Transverse colon (tissue), 4 donors: ENCODE measurements around the gene YEATS2. TPM values are rescaled to one million over a fixed set of nuclear protein-coding genes. Genes with fewer than 3 reads are reported as not detected.
"Not testable (repeated sequence)": the region's sequence is repeated elsewhere in the genome, so short reads cannot be mapped to it uniquely, and the experiment has no call there.

ENCODE experiments used
- DNase-seq: peaks from one replicate; pipeline ENCODE4 v3.0.0-alpha.2; 2019
- H3K27ac ChIP-seq, 4 donors: fragments of 200-600 bp; sonication (generic); 2 replicates each; pipeline ENCODE4 v1.5.1; 2016 to 2018; ENCODE audit warnings: inconsistent platforms in 4 of 4
- H3K27me3 ChIP-seq: fragments of 200-600 bp; sonication (generic); 2 replicates; pipeline ENCODE4 v1.5.1; 2017; ENCODE audit warnings: inconsistent platforms
- H3K36me3 ChIP-seq, 4 donors: fragments of 200-600 bp; sonication (generic); 2 replicates each; pipeline ENCODE4 v1.5.1; 2017 to 2019; ENCODE audit warnings: inconsistent platforms in 4 of 4
- H3K4me1 ChIP-seq, 4 donors: fragments of 200-600 bp; sonication (generic); 2 replicates each; pipeline ENCODE4 v1.5.1; 2017 to 2020; ENCODE audit warnings: inconsistent platforms in 4 of 4
- H3K4me3 ChIP-seq, 4 donors: fragments of 200-600 bp; sonication (generic); 1 replicate in 1 of 4; 2 replicates in 3 of 4; pipeline versions ENCODE4 v1.5.1 to v1.6.1; 2017 to 2019; ENCODE audit warnings: inconsistent platforms in 4 of 4
- H3K9me3 ChIP-seq, 2 donors: fragments of 200-600 bp; sonication (generic); 2 replicates each; pipeline ENCODE4 v1.5.1; 2017 to 2019; ENCODE audit warnings: inconsistent platforms in 2 of 2
- EP300 ChIP-seq: sonication (generic); formaldehyde crosslinking; IDR thresholded peaks from one replicate; pipeline ENCODE4 v1.6.1; 2017; ENCODE audit warnings: antibody characterized with exemption, low read depth
- POLR2A ChIP-seq: fragments of 450-650 bp; IDR thresholded peaks from one replicate; pipeline ENCODE4 v1.6.1; 2016; ENCODE audit warnings: antibody characterized with exemption, mild to moderate bottlenecking, moderate library complexity
- POLR2AphosphoS5 ChIP-seq, 3 donors: sonication (generic); formaldehyde crosslinking; IDR thresholded peaks; one replicate each; pipeline ENCODE4 v1.6.1; 2016; ENCODE audit warnings: antibody characterized with exemption in 3 of 3
- WGBS, 2 donors: methylation state at CpG; one replicate each; pipeline ENCODE4 v1.1.5; 2018; ENCODE audit warnings: low coverage in 1 of 2; 5-methylcytosine and 5-hydroxymethylcytosine counted together
- in situ Hi-C, 4 donors: fragments of 200-750 bp; cut with MboI; loops; one replicate each; pipeline versions ENCODE4 v1.15.0 to v1.15.1; 2017; ENCODE audit warnings: low sequenced_read_pairs in 3 of 4, low pct_ligation_motif_present in 1 of 4, low pct_unique_long_range_greater_than_20kb in 1 of 4
- intact Hi-C: fragments of 100-400 bp; cut with DNase I; formaldehyde crosslinking; loops from one replicate; pipeline ENCODE4 v1.15.1; 2023; ENCODE audit warnings: low total_unique reads
- total RNA-seq, 4 donors: library from RNA; depleted of rRNA; stranded (reverse); fragments of >200 nt; gene quantifications; one replicate each; pipeline ENCODE4 v1.1.0, GENCODE V29; 2016
- TF ChIP-seq, protein P1 (sequence below), 5 experiments: fragments of 200-600 bp in 3 of 5; fragments of 450-650 bp in 2 of 5; sonication (generic) in 3 of 5; IDR thresholded peaks; 1 replicate in 2 of 5; 2 replicates in 3 of 5; pipeline ENCODE4 v1.5.1; 2016 to 2017; ENCODE audit warnings: antibody characterized with exemption in 5 of 5, inconsistent platforms in 3 of 5, mild to moderate bottlenecking in 2 of 5, moderate library complexity in 1 of 5

YEATS2 gene
- total RNA-seq, 4 donors from 2014 or later: 10.1 to 23.2 (median 16.1) TPM

DNA sequence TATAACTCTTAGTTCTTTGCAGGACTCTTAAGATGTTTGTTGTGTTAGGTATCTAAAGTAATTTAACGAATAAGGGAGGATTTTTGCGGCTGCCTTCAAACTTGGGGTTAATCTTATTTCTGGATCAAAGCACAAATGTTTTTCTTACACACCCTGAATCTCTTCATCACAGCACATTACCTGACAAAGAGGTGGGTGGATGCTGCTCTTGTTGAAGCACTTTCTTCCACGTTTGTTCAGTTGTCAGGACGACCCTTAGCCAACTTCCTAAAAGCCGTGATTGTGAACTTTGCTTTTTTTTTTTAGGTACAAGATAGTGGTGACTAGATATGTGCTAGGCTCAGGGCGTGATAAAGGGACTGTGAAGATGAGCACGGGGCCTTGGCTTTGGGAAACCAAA, 36.0 kb downstream of the YEATS2 start:
- H3K27me3 ChIP-seq: no peaks in the 10 kb centered on the region
- 85 to 86% methylated on average over 6 to 7 of the region's 7 CpGs for WGBS, 2 donors
- peaks cover 0 to 5% (median 2%) of the 10 kb centered on the region in 4 donors for H3K4me1 ChIP-seq
- H3K4me3 ChIP-seq: no peak overlapping the region
- TF ChIP-seq POLR2AphosphoS5 (IDR thresholded peaks at IDR 0.05) (no peak), POLR2A (no peak)
- TF ChIP-seq, protein P1, sequence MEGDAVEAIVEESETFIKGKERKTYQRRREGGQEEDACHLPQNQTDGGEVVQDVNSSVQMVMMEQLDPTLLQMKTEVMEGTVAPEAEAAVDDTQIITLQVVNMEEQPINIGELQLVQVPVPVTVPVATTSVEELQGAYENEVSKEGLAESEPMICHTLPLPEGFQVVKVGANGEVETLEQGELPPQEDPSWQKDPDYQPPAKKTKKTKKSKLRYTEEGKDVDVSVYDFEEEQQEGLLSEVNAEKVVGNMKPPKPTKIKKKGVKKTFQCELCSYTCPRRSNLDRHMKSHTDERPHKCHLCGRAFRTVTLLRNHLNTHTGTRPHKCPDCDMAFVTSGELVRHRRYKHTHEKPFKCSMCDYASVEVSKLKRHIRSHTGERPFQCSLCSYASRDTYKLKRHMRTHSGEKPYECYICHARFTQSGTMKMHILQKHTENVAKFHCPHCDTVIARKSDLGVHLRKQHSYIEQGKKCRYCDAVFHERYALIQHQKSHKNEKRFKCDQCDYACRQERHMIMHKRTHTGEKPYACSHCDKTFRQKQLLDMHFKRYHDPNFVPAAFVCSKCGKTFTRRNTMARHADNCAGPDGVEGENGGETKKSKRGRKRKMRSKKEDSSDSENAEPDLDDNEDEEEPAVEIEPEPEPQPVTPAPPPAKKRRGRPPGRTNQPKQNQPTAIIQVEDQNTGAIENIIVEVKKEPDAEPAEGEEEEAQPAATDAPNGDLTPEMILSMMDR (IDR thresholded peaks at IDR 0.05): no peak
- peaks cover 0 to 24% (median 4%) of the 10 kb centered on the region in 4 donors for H3K36me3 ChIP-seq
- no peaks in the 10 kb centered on the region for H3K9me3 ChIP-seq
- DNase-seq: no peak
- H3K27ac ChIP-seq: no peak overlapping the region
- intact Hi-C loops (no loop called here), in situ Hi-C loops (no loop called here)

DNA sequence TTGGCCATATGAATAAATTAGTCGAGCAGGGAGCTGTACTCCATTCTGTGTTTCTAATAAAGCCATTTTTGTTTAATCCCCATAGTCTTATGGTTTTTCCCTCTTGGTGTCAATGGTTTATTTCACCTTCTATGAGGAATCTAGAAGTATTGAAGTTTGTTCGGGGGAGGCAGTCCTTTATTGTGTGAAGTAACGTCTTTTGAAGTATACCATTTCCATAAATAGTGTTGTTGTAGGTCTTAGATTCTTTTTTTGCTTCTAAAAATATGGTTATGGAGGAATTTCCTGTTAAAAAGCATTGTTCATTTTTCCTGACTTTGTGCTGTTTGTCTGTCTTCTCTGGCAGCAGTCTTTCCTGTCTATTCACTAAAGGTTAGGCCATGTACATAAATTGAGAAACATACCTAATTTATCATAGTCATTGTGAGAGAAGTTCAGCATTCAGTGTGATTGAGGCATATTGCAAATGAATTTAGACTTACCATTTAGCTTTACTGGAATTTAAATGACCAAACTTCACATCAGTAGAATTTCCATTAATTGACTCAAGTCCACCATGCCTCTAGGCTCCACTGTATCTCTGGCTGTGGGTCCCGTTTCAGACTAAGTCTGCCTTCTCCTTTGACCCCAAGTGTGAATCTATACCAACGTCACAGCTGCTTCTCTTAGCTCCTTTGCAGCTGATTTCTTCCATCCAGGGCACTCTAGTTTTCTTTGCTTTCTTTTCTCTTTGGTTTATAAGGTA, 37.3 kb downstream of the YEATS2 start:
- intact Hi-C loops (no loop called here), in situ Hi-C loops (no loop called here)
- H3K4me1 ChIP-seq: peaks cover 0 to 5% (median 2%) of the 10 kb centered on the region in 4 donors
- DNase-seq: no peak
- no peaks in the 10 kb centered on the region for H3K27me3 ChIP-seq
- no peaks in the 10 kb centered on the region for H3K9me3 ChIP-seq
- TF ChIP-seq, protein P1 (IDR thresholded peaks at IDR 0.05): no peak
- TF ChIP-seq POLR2AphosphoS5 (IDR thresholded peaks at IDR 0.05) (no peak), POLR2A (no peak), EP300 (no peak)
- H3K27ac ChIP-seq: no peak overlapping the region
- peaks cover 0 to 12% (median 3%) of the 10 kb centered on the region in 4 donors for H3K36me3 ChIP-seq
- WGBS, 2 donors: 85 to 97% methylated on average over 5 of the region's 5 CpGs
- H3K4me3 ChIP-seq: no peak overlapping the region

DNA sequence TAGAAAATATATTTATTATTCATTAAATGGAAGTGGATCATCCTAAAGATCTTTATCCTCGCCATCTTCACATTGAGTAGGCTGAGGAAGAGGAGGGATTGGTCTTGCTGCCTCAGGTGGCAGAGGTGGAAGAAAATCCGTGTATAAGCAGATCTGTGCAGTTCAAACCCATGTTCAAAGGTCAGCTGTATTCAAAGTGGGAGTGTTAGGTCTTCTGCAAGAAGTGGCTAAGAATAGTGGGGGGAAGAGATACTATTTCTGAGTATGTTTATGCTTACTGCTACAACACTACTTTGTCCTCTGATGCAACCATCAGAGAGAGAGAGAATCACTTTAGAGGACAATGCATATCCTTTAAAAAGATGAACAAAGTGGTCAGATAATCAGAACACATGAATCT, 39.5 kb downstream of the YEATS2 start:
- intact Hi-C loops: no loop called here
- H3K27me3 ChIP-seq: no peaks in the 10 kb centered on the region
- no peak for DNase-seq
- H3K9me3 ChIP-seq: no peaks in the 10 kb centered on the region
- 68 to 69% methylated on average over 2 of the region's 2 CpGs for WGBS, 2 donors
- no peaks in the 10 kb centered on the region for H3K4me1 ChIP-seq
- peaks cover 0 to 17% (median 3%) of the 10 kb centered on the region in 4 donors for H3K36me3 ChIP-seq
- H3K27ac ChIP-seq: no peak overlapping the region
- no peak overlapping the region for H3K4me3 ChIP-seq
- in situ Hi-C loops: no loop called here
- TF ChIP-seq POLR2AphosphoS5 (IDR thresholded peaks at IDR 0.05): no peak

DNA sequence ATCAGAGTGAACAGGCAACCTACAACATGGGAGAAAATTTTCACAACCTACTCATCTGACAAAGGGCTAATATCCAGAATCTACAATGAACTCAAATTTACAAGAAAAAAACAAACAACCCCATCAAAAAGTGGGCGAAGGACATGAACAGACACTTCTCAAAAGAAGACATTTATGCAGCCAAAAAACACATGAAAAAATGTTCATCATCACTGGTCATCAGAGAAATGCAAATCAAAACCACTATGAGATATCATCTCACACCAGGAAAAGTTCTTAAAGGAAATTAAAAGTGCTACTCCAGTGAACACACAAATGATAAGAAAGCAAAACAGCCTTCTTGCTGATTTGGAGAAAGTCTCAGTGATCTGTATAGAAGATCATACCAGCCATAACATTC, 42.6 kb downstream of the YEATS2 start:
- H3K4me3 ChIP-seq, intact Hi-C loops, H3K27ac ChIP-seq, H3K27me3 ChIP-seq, DNase-seq, in situ Hi-C loops, H3K9me3 ChIP-seq, H3K4me1 ChIP-seq: not testable (repeated sequence)
- 89% methylated on average over 1 of the region's 1 CpG; no CpG with 5 or more reads in 1 of the 2 donors for WGBS, 2 donors
- H3K36me3 ChIP-seq: peaks cover 0 to 17% (median 0%) of the 10 kb centered on the region in 4 donors

GRCh38 chr3:183743231-183743630, 45.6 kb downstream of the YEATS2 start:
- TF ChIP-seq POLR2AphosphoS5 (IDR thresholded peaks at IDR 0.05): no peak
- no peak for TF ChIP-seq EP300
- TF ChIP-seq POLR2A: no peak
- TF ChIP-seq, protein P1 (IDR thresholded peaks at IDR 0.05): no peak
- no peaks in the 10 kb centered on the region for H3K9me3 ChIP-seq
- no peak overlapping the region for H3K4me3 ChIP-seq
- no peak overlapping the region for H3K27ac ChIP-seq
- WGBS, 2 donors: 93% methylated on average over 7 of the region's 7 CpGs
- intact Hi-C loops (no loop called here), in situ Hi-C loops (no loop called here)
- H3K4me1 ChIP-seq: no peaks in the 10 kb centered on the region
- H3K27me3 ChIP-seq: no peaks in the 10 kb centered on the region
- no peak for DNase-seq
- peaks cover 0 to 9% (median under 1%) of the 10 kb centered on the region in 4 donors for H3K36me3 ChIP-seq
